ENCODE data around the gene CLNK. TPM values are rescaled to one million over a fixed set of nuclear protein-coding genes. Genes with fewer than 3 reads are reported as not detected.

The CLNK gene
- total and polyA plus RNA-seq, 2 donors = 0.15 to 1.2 TPM

DNA sequence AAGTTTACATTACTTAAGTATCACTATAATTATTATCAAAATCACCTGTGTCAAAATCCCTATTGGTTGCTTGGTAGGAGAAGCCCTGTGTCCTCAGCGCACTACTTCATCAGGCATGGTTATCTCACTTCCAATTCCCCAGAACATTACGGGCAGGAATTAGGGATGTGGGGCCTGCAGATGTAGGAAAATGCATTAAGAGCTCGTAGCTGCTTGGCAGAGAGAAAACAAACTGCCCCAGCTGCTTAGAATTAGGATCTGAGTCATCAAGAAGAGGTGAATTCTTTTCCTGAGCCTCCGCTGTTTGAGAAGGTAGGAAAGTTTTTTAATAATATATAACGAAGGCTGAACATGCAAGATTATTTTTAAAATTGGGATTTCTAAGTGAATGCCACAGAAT lies 31.1 kb upstream of the CLNK start:
- no peak for DNase-seq (ENCODE audit: extremely low spot score)
- Histone ChIP-seq H3K4me1 (ENCODE audit: insufficient read depth) (no peaks in the 10 kb centered on the region), H3K36me3 (ENCODE audit: insufficient read depth) (no peaks in the 10 kb centered on the region), H3K4me3 (ENCODE audit: low read depth, low read length) (no peak overlapping the region), H3K27ac (ENCODE audit: low read depth) (no peak overlapping the region)
- WGBS = 38% methylated on average over 5 of the region's 5 CpGs

DNA sequence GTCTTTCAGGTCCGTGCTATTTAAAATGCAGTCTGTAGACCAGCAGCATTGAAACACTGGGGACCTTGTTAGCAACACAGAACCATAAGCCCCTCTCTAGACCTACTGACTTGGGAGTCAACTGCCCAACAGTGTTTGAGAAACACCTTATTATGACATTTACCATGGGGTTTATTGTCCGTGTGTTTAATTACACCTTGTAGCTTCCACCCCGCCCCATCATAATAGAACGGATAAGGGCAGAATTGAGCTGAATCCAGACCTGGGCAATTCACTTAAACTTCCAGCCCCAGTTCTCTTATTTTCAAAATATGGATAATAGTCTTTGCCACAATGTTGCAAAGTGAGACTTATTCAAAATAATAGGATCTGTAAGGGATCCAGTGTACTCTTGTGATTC lies 30.6 kb upstream of the CLNK start:
- Histone ChIP-seq H3K27ac (ENCODE audit: low read depth) (no peak overlapping the region), H3K4me3 (ENCODE audit: low read depth, low read length) (no peak overlapping the region), H3K4me1 (ENCODE audit: insufficient read depth) (no peaks in the 10 kb centered on the region), H3K36me3 (ENCODE audit: insufficient read depth) (no peaks in the 10 kb centered on the region)
- 88% methylated on average over 4 of the region's 4 CpGs for WGBS
- DNase-seq (ENCODE audit: extremely low spot score) = no peak

DNA sequence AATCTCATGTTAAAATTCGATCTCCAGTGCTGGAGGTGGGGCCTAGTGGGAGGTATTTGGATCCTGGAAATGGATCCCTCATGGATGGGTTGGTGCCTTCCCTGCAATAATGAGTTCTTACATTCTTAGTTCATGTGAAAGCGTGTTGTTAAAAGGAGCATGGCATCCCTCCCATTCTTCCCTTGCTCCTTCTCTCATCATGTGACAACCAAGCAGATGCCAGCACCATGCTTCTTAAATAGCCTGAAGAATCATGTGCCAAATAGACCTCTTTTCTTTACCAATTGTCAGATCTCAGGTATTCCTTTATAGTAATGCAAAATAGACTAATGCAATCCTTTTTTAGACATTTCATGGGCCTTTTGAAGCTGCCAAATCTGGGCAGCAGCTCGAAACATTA lies 29.0 kb upstream of the CLNK start:
- Histone ChIP-seq H3K27ac (ENCODE audit: low read depth) (no peak overlapping the region), H3K4me3 (ENCODE audit: low read depth, low read length) (no peak overlapping the region), H3K36me3 (ENCODE audit: insufficient read depth) (no peaks in the 10 kb centered on the region), H3K4me1 (ENCODE audit: insufficient read depth) (no peaks in the 10 kb centered on the region)
- no peak for DNase-seq (ENCODE audit: extremely low spot score)
- WGBS = 93% methylated on average over 3 of the region's 3 CpGs

DNA sequence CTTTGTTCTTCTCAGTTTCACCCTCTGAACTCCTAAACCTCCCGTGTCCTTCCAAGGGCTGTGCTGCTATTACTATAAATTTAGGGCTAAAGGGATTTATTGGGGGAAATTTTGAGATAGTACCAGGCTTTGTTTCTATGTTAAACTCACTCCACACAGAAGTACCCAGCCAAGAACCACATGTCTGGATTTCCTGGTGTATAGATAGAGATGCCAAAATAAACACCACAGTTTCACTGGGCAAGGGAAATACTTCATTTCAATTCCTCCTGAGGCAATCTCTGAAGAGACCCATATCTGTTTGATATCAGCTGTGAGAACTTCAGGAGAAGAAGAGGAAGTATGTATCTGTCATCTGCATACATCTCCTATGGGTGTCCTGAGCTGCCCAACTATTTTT lies 21.7 kb upstream of the CLNK start:
- DNase-seq (ENCODE audit: extremely low spot score) = no peak
- Histone ChIP-seq H3K4me3 (ENCODE audit: low read depth, low read length) (no peak overlapping the region), H3K36me3 (ENCODE audit: insufficient read depth) (no peaks in the 10 kb centered on the region), H3K27ac (ENCODE audit: low read depth) (no peak overlapping the region), H3K4me1 (ENCODE audit: insufficient read depth) (no peaks in the 10 kb centered on the region)
- 31% methylated on average over 1 of the region's 1 CpG for WGBS

DNA sequence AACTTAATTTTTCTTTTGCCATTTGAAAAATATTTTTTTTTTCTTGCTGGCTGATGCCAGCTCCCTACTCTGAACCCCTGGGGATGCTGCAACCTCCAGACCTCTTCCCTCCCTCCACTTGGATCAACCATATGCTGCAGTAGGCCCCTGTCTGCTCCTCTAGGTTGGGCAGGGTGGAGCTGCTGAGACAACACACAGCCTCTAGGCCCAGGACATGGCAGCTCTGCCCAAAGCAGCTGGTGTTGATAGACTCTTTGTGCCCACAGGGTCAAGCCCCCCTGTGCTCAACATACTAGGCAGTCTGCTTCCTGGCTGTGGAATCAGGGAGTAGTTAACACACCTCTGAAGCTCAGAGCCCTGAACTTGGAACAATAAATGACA lies 19.9 kb upstream of the CLNK start:
- Histone ChIP-seq H3K4me1 (ENCODE audit: insufficient read depth) (no peaks in the 10 kb centered on the region), H3K36me3 (ENCODE audit: insufficient read depth) (no peaks in the 10 kb centered on the region), H3K27ac (ENCODE audit: low read depth) (no peak overlapping the region), H3K4me3 (ENCODE audit: low read depth, low read length) (no peak overlapping the region)
- DNase-seq (ENCODE audit: extremely low spot score) = no peak

DNA sequence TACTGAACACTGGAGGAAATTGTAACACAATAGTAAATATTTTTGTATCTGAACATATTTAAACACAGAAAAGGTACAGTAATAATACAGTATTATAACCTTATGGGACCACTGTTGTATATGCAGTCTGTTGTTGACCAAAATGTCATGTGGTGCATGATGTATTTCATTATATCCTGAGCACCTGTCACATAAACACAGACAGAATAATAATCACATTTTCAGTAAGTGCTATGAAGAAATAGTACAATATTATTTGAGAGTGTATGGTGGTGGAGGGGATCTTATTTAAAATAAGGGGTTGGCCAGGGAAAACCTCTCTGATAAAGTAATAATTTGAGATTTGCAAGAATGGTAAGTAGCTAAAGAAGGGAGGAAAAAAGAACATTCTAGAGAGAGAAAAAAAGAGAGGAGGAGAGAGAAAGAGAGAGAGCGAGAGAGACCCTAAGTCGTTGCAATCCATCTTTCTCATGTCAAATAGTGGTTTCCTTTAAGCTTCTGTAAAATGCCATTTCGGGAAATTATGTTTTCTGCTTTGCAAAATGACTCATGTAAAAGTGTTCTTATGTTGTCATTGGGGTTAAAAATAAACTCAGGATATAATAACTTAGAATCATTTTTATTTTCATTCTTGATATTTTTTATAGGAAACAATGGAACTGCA lies 19.3 kb upstream of the CLNK start:
- Histone ChIP-seq H3K27ac (ENCODE audit: low read depth) (no peak overlapping the region), H3K4me3 (ENCODE audit: low read depth, low read length) (no peak overlapping the region), H3K4me1 (ENCODE audit: insufficient read depth) (no peaks in the 10 kb centered on the region), H3K36me3 (ENCODE audit: insufficient read depth) (no peaks in the 10 kb centered on the region)
- DNase-seq (ENCODE audit: extremely low spot score) = no peak
- 68% methylated on average over 3 of the region's 3 CpGs for WGBS

DNA sequence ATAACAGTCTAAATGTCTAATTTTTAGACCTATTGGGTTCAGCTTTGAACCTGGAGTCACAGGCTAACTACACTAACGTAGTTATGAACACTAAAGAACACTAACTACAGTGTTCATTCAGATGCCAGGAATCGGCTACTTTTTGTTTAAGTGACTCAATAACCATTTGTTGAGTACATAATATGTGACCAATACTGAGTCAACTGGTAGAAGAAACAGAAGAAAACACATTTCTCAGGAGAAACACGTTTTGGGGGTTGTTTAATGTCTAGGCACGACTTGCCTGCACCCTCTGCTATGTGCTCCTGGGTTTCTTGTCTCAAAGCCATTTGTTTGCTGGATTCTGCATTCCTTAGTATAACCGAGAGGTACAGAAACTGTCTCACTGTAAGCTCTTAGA lies 18.6 kb upstream of the CLNK start:
- no peak for DNase-seq (ENCODE audit: extremely low spot score)
- Histone ChIP-seq H3K27ac (ENCODE audit: low read depth) (no peak overlapping the region), H3K36me3 (ENCODE audit: insufficient read depth) (no peaks in the 10 kb centered on the region), H3K4me3 (ENCODE audit: low read depth, low read length) (no peak overlapping the region), H3K4me1 (ENCODE audit: insufficient read depth) (no peaks in the 10 kb centered on the region)
- 77% methylated on average over 5 of the region's 5 CpGs for WGBS

DNA sequence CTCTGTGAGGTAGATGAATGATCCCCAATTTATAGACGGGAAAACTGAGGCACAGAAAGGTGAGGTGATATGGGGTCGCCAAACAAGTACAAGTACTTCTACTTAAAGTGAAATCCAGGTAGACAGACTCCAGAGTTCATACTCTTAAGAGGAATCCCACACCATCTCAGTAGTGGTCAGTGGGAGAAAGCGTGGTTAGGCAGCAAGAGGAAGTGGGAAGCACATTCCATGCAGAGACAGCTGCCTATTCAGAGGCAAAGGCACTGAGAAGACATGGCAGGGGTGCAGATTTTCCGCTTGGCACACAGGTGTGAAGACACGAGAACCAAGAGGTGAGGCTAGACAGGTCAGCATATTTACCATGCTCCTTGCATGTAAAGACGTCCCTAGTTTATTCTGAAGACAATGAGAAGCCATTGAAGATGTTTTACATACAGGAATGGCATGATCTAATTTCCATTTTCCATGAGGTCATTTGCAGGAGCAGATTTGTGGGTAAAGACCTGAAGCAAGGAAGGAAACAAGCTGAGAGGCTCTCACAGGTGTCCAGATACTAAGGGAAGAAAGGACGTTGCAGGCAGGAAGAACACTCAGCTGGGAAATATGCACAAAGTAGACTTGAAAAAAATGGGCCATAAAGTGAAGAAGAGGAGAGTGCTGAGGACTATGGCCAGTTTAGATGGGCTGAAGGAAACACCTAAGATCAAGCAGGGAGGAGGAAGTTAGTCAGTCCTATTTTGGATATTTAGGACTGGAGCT lies 17.3 kb upstream of the CLNK start:
- Histone ChIP-seq H3K4me3 (ENCODE audit: low read depth, low read length) (no peak overlapping the region), H3K27ac (ENCODE audit: low read depth) (no peak overlapping the region), H3K36me3 (ENCODE audit: insufficient read depth) (no peaks in the 10 kb centered on the region), H3K4me1 (ENCODE audit: insufficient read depth) (no peaks in the 10 kb centered on the region)
- 76% methylated on average over 7 of the region's 7 CpGs for WGBS
- no peak for DNase-seq (ENCODE audit: extremely low spot score)

DNA sequence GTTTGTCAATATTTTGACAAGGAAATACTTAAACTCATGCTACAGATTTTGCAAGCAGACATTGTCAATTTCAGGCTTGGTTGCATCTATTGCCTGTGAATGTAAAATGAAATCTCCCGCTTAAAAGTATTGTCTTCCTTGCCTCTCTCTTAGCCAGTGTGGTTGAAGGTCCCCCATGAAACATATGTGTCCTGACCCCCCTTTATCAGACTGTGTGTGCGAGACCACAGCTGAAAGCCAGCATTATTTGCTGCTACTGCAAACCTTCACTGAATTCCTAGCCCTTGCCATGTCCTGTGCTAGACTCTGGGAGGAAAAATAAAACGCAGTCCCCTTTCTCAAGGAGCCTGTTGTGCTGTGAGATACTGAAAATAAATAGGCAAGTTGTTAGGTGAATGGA lies 16.6 kb upstream of the CLNK start:
- Histone ChIP-seq H3K4me1 (ENCODE audit: insufficient read depth) (no peaks in the 10 kb centered on the region), H3K27ac (ENCODE audit: low read depth) (no peak overlapping the region), H3K4me3 (ENCODE audit: low read depth, low read length) (no peak overlapping the region), H3K36me3 (ENCODE audit: insufficient read depth) (no peaks in the 10 kb centered on the region)
- WGBS = 64% methylated on average over 3 of the region's 3 CpGs
- no peak for DNase-seq (ENCODE audit: extremely low spot score)

DNA sequence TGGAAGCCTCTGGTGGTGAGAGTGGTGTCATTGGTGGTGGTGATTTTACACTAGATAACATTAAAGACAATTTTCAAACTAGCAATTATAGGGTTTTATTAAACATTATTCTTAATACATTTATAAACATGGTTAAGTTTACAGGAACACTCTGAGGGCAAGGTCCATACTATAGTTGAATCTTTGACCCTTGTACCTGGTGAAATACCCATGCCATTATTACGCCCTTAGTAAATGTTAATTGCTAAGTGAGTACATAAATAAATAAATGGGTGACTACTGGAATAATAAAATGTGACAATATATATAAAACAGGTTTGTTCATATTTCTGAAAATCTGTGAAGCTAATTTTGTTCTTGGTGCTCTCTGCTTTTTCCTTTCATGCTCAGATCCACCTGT lies 13.6 kb upstream of the CLNK start:
- H3K4me3 ChIP-seq (ENCODE audit: low read depth, low read length) = no peak overlapping the region
- no peak overlapping the region for H3K27ac ChIP-seq (ENCODE audit: low read depth)
- H3K4me1 ChIP-seq (ENCODE audit: insufficient read depth) = no peaks in the 10 kb centered on the region
- no peak for DNase-seq (ENCODE audit: extremely low spot score)
- 95% methylated on average over 1 of the region's 1 CpG for WGBS
- no peaks in the 10 kb centered on the region for H3K36me3 ChIP-seq (ENCODE audit: insufficient read depth)

DNA sequence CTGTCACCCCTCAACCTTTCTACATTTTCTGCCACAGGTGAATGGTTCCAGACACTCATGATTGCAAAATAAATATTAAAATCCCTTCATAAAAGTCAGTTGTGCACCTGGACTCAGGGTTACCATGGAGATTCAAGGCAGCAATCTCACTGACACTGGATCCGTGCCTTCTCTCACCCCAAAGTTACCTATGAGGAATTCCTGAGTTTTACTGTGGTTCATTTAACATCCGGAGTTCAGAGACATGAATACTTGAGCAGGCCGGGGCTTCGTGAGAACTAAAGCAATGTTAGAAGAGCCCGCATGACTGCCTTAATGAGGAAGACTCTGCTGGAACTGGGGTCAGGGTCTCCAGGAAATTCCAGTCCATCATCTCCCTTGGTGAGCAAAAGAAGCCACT lies 12.5 kb upstream of the CLNK start:
- H3K4me3 ChIP-seq (ENCODE audit: low read depth, low read length) = no peak overlapping the region
- 79% methylated on average over 5 of the region's 5 CpGs for WGBS
- DNase-seq (ENCODE audit: extremely low spot score) = no peak
- H3K27ac ChIP-seq (ENCODE audit: low read depth) = no peak overlapping the region
- no peaks in the 10 kb centered on the region for H3K4me1 ChIP-seq (ENCODE audit: insufficient read depth)
- H3K36me3 ChIP-seq (ENCODE audit: insufficient read depth) = no peaks in the 10 kb centered on the region

DNA sequence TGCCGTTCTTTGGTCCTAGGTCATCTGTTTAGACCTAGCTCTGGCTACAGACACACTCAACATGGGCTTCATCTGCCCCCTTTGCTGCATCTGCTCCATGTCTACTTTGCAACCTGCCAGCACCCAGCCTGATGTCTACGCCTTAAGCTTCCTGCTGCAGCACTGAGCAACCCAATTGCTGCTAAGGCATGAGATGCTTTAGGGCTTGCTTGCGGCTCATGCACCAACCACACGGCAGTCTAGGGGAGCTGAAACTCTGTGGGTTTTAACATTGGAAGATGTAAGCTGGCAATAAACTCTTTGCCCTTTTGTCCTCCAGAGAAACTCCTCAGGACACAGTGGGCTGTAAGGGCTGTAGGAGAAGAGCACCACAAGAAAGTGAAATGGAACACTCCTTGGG lies 11.7 kb upstream of the CLNK start:
- no peak for DNase-seq (ENCODE audit: extremely low spot score)
- WGBS = 88% methylated on average over 4 of the region's 4 CpGs
- H3K4me3 ChIP-seq (ENCODE audit: low read depth, low read length) = no peak overlapping the region
- no peak overlapping the region for H3K27ac ChIP-seq (ENCODE audit: low read depth)
- no peaks in the 10 kb centered on the region for H3K4me1 ChIP-seq (ENCODE audit: insufficient read depth)
- H3K36me3 ChIP-seq (ENCODE audit: insufficient read depth) = no peaks in the 10 kb centered on the region

DNA sequence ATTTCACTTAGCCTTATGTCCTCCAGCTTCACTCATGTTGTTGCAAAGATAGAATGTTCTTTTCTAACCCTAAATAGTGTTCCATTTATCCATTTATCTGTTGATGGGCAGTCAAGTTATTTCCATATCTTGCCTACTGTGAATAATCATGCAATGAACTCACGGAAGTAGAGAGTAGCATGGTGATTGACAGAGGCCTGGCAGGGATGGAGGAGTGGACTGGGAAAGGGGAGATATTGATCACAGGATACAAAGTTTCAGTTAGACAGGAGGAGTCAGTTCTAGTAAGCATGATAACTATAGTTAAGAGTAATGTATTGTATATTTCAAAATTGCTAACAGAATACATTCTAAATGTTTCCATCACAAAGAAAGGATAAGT lies 10.3 kb upstream of the CLNK start:
- Histone ChIP-seq H3K27ac (ENCODE audit: low read depth) (no peak overlapping the region), H3K36me3 (ENCODE audit: insufficient read depth) (no peaks in the 10 kb centered on the region), H3K4me3 (ENCODE audit: low read depth, low read length) (no peak overlapping the region), H3K4me1 (ENCODE audit: insufficient read depth) (no peaks in the 10 kb centered on the region)
- no peak for DNase-seq (ENCODE audit: extremely low spot score)
- WGBS = 82% methylated on average over 1 of the region's 1 CpG

DNA sequence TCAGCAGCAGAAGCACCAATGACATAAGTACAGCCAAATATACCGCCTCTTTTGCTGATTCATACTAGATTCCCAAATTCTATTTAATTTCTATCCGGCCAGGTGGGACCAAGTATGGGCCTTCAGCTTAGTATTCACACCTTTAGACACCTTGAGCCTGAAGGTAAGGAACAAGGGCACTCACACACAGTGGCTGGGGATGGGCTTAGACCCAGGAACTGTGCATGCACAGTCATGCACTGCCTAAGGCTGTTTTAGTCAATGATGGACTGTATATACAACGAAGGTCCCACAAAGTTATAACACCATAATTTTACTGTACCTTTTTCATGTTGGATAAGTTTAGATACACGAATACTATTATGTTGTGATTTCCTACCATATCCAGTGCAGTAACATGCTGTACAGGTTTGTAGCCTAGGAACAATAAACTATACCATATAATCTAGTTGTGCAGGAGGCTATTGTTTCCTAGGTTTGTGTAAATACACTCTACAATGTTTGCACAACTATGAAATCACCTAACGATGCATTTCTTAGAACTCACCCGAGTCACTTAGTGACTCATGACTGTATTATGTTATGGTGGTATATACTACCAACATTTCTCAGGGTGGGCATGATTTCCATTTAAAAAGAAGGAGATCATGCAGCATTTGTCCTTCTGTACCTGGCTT lies 9.7 kb upstream of the CLNK start:
- no peak for DNase-seq (ENCODE audit: extremely low spot score)
- H3K36me3 ChIP-seq (ENCODE audit: insufficient read depth) = no peaks in the 10 kb centered on the region
- whole genome bisulfite sequencing = 89% methylated on average over 6 of the region's 6 CpGs
- H3K27ac ChIP-seq (ENCODE audit: low read depth) = no peak overlapping the region
- H3K4me1 ChIP-seq (ENCODE audit: insufficient read depth) = no peaks in the 10 kb centered on the region
- no peak overlapping the region for H3K4me3 ChIP-seq (ENCODE audit: low read depth, low read length)

Measured in urinary bladder (tissue), 4 donors.